Lower leg skin (tissue), 3 donors: Measurements from ENCODE around the gene RNLS.

ENCODE experiments used
- CTCF ChIP-seq, 3 donors: fragments of 450-650 bp; IDR thresholded peaks; one replicate each; pipeline ENCODE4 v1.5.1; 2016; ENCODE audit warnings: antibody characterized with exemption in 3 of 3, mild to moderate bottlenecking in 3 of 3, moderate library complexity in 2 of 3
- POLR2A ChIP-seq, 2 donors: fragments of 450-650 bp; IDR thresholded peaks; one replicate each; pipeline ENCODE4 v1.6.1; 2016 to 2017; ENCODE audit warnings: antibody characterized with exemption in 2 of 2, mild to moderate bottlenecking in 1 of 2, moderate library complexity in 1 of 2

- TF ChIP-seq CTCF (IDR thresholded peaks at IDR 0.05) = no peak
- TF ChIP-seq POLR2A (IDR thresholded peaks at IDR 0.05) = no peak
These were observed 60.4 kb downstream of the RNLS start for GRCh38 chr10:88522715-88523114.
